ENCODE measurements around the gene RNF14. TPM values are rescaled to one million over a fixed set of nuclear protein-coding genes. Genes with fewer than 3 reads are reported as not detected.
"Not testable (repeated sequence)": the region's sequence is repeated elsewhere in the genome, so short reads cannot be mapped to it uniquely, and the experiment has no call there.

Gene RNF14, protein sequence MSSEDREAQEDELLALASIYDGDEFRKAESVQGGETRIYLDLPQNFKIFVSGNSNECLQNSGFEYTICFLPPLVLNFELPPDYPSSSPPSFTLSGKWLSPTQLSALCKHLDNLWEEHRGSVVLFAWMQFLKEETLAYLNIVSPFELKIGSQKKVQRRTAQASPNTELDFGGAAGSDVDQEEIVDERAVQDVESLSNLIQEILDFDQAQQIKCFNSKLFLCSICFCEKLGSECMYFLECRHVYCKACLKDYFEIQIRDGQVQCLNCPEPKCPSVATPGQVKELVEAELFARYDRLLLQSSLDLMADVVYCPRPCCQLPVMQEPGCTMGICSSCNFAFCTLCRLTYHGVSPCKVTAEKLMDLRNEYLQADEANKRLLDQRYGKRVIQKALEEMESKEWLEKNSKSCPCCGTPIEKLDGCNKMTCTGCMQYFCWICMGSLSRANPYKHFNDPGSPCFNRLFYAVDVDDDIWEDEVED
- 10 to 100 TPM; 38.2 to 43.5 TPM for total RNA-seq

DNA sequence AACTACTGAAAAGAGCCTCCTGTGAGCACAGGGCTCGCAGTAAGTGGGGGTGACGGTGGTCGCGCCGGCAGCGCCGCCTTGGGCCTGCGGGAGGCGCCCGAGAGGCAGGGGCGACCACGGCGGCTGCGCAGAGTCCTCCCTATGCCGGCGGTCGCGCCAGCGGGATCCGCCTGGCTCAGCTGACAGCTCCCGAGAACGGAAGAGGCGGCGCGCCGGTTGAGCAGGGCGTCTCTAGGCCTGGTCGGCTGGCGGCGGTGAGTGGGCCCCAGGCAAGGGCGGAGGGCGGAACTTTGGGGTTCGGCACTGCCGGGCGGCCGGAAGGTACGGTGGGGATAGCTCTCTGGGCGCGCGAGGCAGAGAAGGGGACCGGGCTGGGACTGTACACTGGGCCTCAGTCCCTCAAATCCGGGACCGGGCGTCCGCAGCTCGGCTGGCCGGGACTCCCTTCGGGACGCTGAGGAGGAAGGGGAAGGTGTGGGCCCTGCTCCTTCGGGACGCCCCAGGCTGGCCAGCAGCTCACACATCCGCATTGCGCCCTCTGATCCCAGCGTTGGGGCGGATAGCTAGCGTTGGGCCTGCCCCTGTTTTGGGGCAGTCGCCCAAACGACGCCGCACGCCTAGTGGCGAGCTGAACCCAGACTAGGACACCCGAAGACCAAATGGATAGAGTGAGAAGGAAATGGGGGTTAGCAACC is at the start of gene RNF14:
Gene RNF14, plus strand, starts transcription at position 192 of the 695 bp plus-strand sequence. CDS start 4,484 bp downstream, outside the sequence.
- DNase-seq (ENCODE audit: low spot score): peak; percentile 98
- Mint-ChIP-seq H3K36me3 (peaks cover 4% of the 10 kb centered on the region), H3K27me3 (no peaks in the 10 kb centered on the region), H3K9me3 (no peaks in the 10 kb centered on the region), H3K4me1 (ENCODE audit: low read depth in 2 of 2) (peaks cover 32 to 35% of the 10 kb centered on the region in 2 donors), H3K27ac (peak within 1 kb of the TSS; percentile 97), H3K4me3 (peak within 1 kb of the TSS; percentile 97)
- peak; percentile 98 to 99 for ATAC-seq

DNA sequence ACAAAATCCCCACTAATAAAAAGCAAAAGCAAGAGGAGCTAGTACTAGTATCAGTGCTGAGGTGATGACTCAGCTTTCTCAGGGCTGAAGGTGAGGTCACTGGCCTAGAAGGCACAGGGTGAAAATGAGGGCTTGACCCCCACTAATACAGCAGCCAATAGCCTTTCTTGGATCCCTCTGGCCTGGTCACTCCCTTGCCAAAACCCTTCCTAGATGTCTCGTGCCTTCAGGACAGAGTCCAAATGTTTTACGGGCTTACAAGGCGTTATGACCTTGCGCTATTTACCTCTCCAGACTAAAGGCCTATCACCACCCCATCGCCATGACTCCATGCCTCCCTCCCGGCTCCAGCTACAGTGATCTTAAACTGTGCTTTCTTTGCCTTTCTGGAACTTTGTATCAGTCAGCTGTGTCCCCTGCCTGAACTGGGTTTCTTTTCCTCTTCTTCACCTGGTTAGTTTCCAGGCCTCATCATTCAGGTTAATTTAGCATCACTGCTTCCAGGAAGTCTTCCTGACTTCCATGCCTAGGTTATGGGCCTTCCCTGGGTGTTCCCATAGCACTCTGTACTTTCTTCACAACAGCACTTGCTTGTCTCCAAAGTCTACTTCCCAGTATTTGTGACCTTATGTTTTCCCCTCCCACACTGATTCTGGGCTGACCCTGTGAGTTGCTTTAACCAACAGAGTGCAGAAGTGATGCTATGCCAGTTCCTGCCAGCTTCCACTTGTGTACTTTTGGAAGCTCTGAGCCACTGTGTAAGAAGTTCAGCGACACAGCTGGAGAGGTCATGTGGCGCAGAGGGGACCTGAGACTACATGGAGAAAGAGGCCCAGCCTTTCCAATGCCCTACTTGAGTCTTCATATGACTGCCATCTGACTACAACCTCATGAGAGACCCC is 49.4 kb upstream of the RNF14 start:
- peaks cover 15 to 28% of the 10 kb centered on the region in 2 donors for H3K27me3 Mint-ChIP-seq
- no peak overlapping the region for H3K4me3 Mint-ChIP-seq
- H3K9me3 Mint-ChIP-seq: no peaks in the 10 kb centered on the region
- peaks cover 10 to 14% of the 10 kb centered on the region in 2 donors for H3K4me1 Mint-ChIP-seq (ENCODE audit: low read depth in 2 of 2)
- no peak for DNase-seq (ENCODE audit: low spot score)
- no peak for ATAC-seq
- H3K27ac Mint-ChIP-seq: no peak overlapping the region
- H3K36me3 Mint-ChIP-seq: peaks cover 4% of the 10 kb centered on the region

DNA sequence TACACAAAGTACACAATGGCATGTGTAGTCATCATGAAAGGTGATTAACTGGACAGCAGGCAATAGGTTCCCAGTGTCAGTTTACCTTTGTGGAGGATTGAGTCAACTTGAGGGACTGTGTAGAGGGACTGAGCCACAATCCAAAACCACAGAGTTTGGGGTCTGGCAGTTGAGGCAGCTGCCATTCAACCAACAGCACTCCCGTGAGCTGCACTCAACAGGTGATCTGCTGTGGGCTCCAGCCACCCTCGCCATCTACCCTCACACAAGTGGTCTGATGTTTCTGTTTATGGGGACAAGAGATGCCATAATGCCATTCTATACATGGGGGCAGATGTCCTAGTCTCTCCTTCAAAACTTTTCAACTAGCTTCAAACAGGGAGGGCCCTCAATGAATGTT is 48.1 kb upstream of the RNF14 start:
- no peak for ATAC-seq
- peaks cover 4% of the 10 kb centered on the region for H3K36me3 Mint-ChIP-seq
- peaks cover 15% of the 10 kb centered on the region in 2 donors for H3K4me1 Mint-ChIP-seq (ENCODE audit: low read depth in 2 of 2)
- DNase-seq (ENCODE audit: low spot score): no peak
- no peaks in the 10 kb centered on the region for H3K9me3 Mint-ChIP-seq
- peak overlapping the region; percentile 59 for H3K4me3 Mint-ChIP-seq
- H3K27me3 Mint-ChIP-seq: peaks cover 10 to 17% of the 10 kb centered on the region in 2 donors
- peak overlapping the region in 1 of 2 donors; percentile 33 for H3K27ac Mint-ChIP-seq

DNA sequence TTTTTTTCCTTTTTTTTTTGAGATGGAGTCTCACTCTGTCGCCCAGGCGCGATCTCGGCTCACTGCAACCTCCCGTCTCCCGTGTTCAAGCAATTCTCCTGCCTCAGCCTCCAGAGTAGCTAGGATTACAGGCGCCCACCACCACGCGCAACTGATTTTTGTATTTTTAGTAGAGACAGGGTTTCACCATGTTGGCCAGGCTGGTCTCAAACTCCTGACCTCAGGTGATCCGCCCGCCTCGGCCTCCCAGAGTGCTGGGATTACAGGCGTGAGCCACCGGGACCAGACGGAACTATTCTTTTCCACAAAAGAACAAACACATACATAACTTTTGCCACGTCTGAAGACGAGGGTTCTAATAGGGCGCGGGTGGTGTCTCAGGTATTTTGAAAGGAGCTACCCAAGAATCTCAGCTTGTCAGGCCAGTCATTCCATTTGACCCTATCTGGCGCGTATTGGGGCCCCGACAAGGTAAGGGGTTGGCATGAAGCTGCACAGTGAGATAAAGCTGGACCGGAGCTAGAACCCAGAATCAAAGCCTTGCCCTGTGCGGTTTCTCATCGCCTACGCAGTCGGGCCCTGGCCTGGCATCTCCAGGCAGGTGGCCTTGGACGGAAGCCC is 46.0 kb upstream of the RNF14 start:
- not testable (repeated sequence) for H3K27me3 Mint-ChIP-seq; ATAC-seq; H3K9me3 Mint-ChIP-seq; DNase-seq (ENCODE audit: low spot score)
- Mint-ChIP-seq H3K27ac (peak overlapping the region; percentile 94 to 95), H3K4me3 (peak overlapping the region; percentile 95), H3K36me3 (peaks cover 22% of the 10 kb centered on the region), H3K4me1 (ENCODE audit: low read depth in 2 of 2) (peaks cover 23 to 24% of the 10 kb centered on the region in 2 donors)

DNA sequence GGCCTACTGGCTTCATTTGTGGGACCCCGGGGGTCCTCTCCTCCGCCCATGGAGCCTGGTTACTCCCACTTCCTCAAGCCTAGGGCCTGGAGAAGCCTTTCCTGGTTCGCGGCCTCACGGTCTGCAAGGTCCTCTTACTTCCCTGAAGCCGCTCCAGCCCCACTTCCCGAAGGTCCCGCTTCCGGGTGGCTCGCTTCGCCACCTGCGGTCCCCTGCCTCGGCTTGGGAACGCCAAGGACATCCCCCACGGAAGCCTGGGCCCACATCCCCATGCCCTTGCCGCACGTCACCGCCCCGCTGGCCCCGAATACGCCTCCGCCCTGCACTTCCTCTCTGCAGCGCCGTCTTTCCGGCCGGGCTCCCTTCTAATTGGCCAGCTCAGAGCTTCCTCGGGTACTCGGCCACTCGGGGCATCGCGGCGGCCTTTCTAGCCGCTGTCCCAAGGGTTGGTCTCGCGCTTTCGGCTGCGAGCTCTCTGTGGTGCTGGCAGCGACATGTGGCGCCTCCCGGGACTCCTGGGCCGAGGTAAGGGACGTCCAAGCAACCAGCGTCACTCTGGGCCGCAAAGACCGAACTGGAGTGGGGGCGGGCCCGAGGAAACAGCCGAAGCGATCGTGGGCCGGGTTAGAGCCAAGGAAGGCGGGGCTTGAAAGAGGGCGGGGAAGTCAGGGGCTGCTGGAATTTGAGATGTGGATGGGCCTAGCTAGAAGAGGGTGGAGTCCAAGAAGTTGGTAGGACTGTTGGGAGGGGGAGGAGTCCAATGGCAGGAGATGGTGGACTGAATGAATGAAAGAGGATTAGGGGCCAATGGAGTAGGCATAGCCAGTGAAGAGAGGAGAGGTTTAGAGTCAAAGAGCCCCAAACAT is 45.2 kb upstream of the RNF14 start, which contains the start of gene DELE1:
Gene DELE1, plus strand, starts transcription at position 424 of the 866 bp plus-strand sequence. Its CDS starts 71 bp downstream, at position 495.
- Mint-ChIP-seq H3K36me3 (peaks cover 26% of the 10 kb centered on the region), H3K4me3 (peak within 1 kb of the TSS; percentile 95), H3K4me1 (ENCODE audit: low read depth in 2 of 2) (peaks cover 23 to 24% of the 10 kb centered on the region in 2 donors), H3K27me3 (no peaks in the 10 kb centered on the region), H3K9me3 (no peaks in the 10 kb centered on the region), H3K27ac (peak within 1 kb of the TSS; percentile 94 to 95)
- ATAC-seq: peak; percentile 97 to 98
- peak; percentile 95 for DNase-seq (ENCODE audit: low spot score)

DNA sequence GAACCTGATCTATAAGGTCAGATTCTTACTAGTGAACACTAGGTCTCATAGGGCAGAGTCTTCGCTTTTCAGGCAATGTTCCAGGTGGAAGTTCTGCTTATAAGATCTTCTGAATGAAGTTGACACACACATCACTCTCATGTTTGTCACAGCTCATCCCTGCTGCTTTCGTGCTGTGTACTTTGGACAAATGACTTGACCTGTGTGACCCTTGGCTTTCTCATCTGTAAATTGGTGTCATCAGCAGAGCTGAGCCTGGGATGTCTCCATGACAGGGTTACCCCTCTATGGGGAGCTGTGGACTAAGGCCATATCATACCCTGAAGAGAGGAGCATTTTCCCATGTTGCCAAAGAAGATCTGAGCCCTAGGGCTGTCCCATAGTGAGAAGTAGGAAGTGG is 42.5 kb upstream of the RNF14 start:
- Mint-ChIP-seq H3K9me3 (no peaks in the 10 kb centered on the region), H3K4me3 (no peak overlapping the region), H3K36me3 (peaks cover 38% of the 10 kb centered on the region), H3K27ac (peak overlapping the region in 1 of 2 donors; percentile 6), H3K27me3 (no peaks in the 10 kb centered on the region), H3K4me1 (ENCODE audit: low read depth in 2 of 2) (peaks cover 24 to 26% of the 10 kb centered on the region in 2 donors)
- no peak for DNase-seq (ENCODE audit: low spot score)
- ATAC-seq: no peak

DNA sequence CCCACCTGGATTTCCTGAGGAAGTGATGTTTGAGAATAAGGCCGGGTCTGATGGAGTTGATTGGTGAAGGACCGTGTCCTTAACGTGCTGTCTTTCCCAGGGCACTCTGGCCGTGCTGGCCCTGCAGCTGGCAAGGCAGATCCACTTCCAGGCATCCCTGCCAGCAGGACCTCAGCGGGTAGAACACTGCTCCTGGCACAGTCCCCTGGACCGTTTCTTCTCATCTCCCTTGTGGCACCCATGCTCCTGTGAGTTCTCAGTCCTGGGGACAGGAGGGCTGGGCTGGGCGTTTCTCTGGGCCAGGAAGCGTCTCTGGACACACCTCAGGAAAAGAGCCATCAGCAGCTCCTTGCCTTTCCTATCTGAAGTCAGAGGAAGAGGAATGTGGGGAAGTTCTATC is 40.9 kb upstream of the RNF14 start:
- peak overlapping the region in 1 of 2 donors; percentile 43 for H3K27ac Mint-ChIP-seq
- DNase-seq (ENCODE audit: low spot score) (no peak), ATAC-seq (no peak)
- peaks cover 24 to 26% of the 10 kb centered on the region in 2 donors for H3K4me1 Mint-ChIP-seq (ENCODE audit: low read depth in 2 of 2)
- H3K9me3 Mint-ChIP-seq: no peaks in the 10 kb centered on the region
- no peaks in the 10 kb centered on the region for H3K27me3 Mint-ChIP-seq
- no peak overlapping the region for H3K4me3 Mint-ChIP-seq
- peaks cover 48% of the 10 kb centered on the region for H3K36me3 Mint-ChIP-seq

DNA sequence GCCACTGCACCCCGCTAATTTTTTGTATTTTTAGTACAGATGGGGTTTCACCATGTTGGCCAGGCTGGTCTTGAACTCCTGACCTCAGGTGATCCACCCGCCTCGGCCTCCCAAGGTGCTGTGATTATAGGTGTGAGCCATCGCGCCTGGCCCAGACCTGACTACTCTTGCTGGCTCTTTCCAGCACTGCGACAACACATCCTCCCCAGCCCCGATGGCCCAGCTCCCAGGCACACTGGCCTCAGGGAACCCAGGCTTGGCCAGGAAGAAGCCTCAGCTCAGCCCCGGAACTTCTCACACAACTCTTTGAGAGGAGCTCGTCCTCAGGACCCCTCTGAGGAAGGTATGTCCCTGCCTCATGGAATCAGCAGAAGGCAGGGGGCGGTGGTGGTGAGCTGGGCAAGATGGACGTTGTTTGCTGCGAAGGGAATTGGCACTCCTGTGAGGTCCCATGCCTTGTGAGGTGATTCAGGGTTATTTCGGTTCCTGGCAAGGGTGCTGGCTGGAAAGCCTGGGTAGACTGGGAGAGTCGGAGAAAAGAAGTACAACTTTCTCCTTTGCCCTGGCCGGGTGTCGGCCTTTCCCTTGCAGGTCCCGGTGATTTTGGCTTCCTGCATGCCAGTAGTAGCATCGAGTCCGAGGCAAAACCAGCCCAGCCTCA is 39.4 kb upstream of the RNF14 start:
- no peak overlapping the region for H3K27ac Mint-ChIP-seq
- no peak overlapping the region for H3K4me3 Mint-ChIP-seq
- no peaks in the 10 kb centered on the region for H3K9me3 Mint-ChIP-seq
- H3K4me1 Mint-ChIP-seq (ENCODE audit: low read depth in 2 of 2): peaks cover 15% of the 10 kb centered on the region in 2 donors
- H3K36me3 Mint-ChIP-seq: peaks cover 48% of the 10 kb centered on the region
- no peak for ATAC-seq
- no peaks in the 10 kb centered on the region for H3K27me3 Mint-ChIP-seq
- DNase-seq (ENCODE audit: low spot score): no peak

DNA sequence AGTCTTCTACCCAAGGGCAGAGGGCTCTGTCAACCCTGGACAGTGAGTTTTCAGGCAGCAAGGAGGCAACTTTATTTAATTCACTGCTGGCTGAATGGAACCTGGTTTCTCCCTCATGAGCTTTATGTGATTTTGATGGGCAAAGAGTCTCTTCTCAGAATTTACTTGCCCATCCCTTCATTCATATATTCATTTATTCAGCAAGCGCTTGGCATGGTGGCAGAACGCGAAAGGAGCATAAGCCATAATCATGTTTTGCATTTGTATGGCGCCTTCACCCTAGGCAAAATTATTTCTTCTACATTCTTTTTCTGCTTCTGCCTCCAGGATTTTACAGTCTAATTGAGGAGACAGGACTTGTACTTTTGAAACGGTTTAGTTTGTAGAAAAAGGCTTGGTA is 37.2 kb upstream of the RNF14 start:
- peaks cover 6 to 11% of the 10 kb centered on the region in 2 donors for H3K4me1 Mint-ChIP-seq (ENCODE audit: low read depth in 2 of 2)
- no peak for DNase-seq (ENCODE audit: low spot score)
- no peak overlapping the region for H3K4me3 Mint-ChIP-seq
- no peaks in the 10 kb centered on the region for H3K9me3 Mint-ChIP-seq
- H3K27me3 Mint-ChIP-seq: no peaks in the 10 kb centered on the region
- H3K27ac Mint-ChIP-seq: no peak overlapping the region
- H3K36me3 Mint-ChIP-seq: peaks cover 50% of the 10 kb centered on the region
- no peak for ATAC-seq

DNA sequence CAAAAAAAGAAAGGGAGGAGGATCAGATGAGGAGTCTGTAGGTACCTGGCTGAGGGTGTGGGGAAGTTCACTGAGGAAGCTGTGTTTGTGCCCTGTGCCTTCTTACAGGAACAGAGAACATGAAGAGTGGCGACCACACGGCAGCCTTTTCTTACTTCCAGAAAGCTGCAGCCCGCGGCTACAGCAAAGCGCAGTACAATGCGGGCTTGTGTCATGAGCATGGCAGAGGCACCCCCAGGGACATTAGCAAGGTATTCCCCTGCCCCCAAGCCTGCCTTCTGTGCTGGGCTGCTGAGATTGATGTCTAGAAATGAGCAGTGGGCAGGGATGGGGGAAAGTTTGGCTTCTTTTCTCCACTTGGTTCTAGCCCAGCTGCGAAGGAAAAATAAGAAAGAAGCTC is 35.8 kb upstream of the RNF14 start:
- Mint-ChIP-seq H3K27me3 (no peaks in the 10 kb centered on the region), H3K4me1 (ENCODE audit: low read depth in 2 of 2) (peaks cover 0 to 7% of the 10 kb centered on the region in 2 donors), H3K27ac (no peak overlapping the region), H3K4me3 (no peak overlapping the region), H3K9me3 (no peaks in the 10 kb centered on the region), H3K36me3 (peaks cover 35% of the 10 kb centered on the region)
- DNase-seq (ENCODE audit: low spot score) (no peak), ATAC-seq (no peak)

DNA sequence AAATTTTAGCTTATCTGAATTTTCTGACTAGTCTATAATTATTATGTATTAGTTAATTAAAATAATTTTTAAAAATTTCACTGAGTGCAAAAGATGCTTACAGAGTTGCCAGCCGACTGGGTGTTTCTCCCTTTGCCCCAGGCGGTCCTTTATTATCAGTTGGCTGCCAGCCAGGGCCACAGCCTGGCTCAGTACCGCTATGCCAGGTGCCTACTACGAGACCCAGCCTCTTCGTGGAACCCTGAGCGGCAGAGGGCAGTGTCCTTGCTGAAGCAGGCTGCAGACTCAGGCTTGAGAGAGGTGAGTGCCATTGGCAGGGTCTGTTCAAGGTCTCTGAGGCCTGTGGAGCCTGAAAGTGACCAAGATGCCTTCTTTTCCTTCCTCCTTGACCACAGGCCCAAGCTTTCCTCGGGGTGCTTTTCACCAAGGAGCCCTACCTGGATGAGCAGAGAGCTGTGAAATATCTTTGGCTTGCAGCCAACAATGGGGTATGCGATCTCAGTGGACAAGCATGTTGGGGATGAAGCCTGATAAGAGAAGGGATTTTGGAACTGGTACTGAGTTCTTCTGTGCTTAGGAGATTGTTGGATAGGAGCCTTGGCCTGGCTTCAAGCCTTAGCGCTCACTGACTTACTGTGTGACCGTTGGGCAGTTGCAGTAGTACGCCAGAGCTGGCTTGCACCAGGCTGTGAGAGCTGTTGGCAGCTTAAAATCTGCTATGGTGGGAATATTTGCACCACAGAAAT is 34.6 kb upstream of the RNF14 start:
- Mint-ChIP-seq H3K36me3 (peaks cover 30% of the 10 kb centered on the region), H3K27ac (no peak overlapping the region), H3K4me3 (no peak overlapping the region), H3K9me3 (no peaks in the 10 kb centered on the region), H3K27me3 (no peaks in the 10 kb centered on the region), H3K4me1 (ENCODE audit: low read depth in 2 of 2) (peaks cover 0 to 4% of the 10 kb centered on the region in 2 donors)
- DNase-seq (ENCODE audit: low spot score) (no peak), ATAC-seq (no peak)
